Heart right ventricle (tissue), 16 donors: ENCODE measurements around the gene TDP1. TPM values are rescaled to one million over a fixed set of nuclear protein-coding genes. Genes with fewer than 3 reads are reported as not detected.

ENCODE experiments used
- ATAC-seq, 8 donors: fragments of 200-7000 bp; cut with Tn5 transposase; one replicate each; pipeline ENCODE4 v1.9.1; 2020; ENCODE audit warnings: mild to moderate bottlenecking in 8 of 8, moderate library complexity in 8 of 8, moderate number of reproducible peaks in 1 of 8
- DNase-seq, 2 donors: peaks; one replicate each; pipeline ENCODE4 v3.0.0-alpha.2; 2020
- H3K27ac ChIP-seq, 10 donors: fragments of 200-600 bp; sonication (generic) in 2 of 10; one replicate each; pipeline versions ENCODE4 v1.5.0 to v1.8.0; 2020 to 2022; ENCODE audit warnings: mild to moderate bottlenecking in 3 of 10
- H3K27me3 ChIP-seq, 7 donors: fragments of 200-600 bp; one replicate each; pipeline ENCODE4 v1.8.0; 2021 to 2022; ENCODE audit warnings: mild to moderate bottlenecking in 2 of 7
- H3K36me3 ChIP-seq, 9 donors: fragments of 200-600 bp; sonication (generic) in 1 of 9; one replicate each; pipeline versions ENCODE4 v1.5.0 to v1.8.0; 2020 to 2022; ENCODE audit warnings: mild to moderate bottlenecking in 2 of 9
- H3K4me1 ChIP-seq, 9 donors: fragments of 200-600 bp; sonication (generic) in 1 of 9; one replicate each; pipeline versions ENCODE4 v1.5.0 to v1.8.0; 2020 to 2022; ENCODE audit warnings: mild to moderate bottlenecking in 4 of 9
- H3K4me3 ChIP-seq, 10 donors: fragments of 200-600 bp; sonication (generic) in 2 of 10; one replicate each; pipeline versions ENCODE4 v1.5.0 to v1.8.0; 2020 to 2022; ENCODE audit warnings: mild to moderate bottlenecking in 7 of 10, moderate library complexity in 2 of 10
- H3K9me3 ChIP-seq, 11 donors: fragments of 200-600 bp in 10 of 11; sonication (generic) in 2 of 11; one replicate each; pipeline versions ENCODE4 v1.5.0 to v1.8.0; 2013 to 2022; ENCODE audit warnings: mild to moderate bottlenecking in 2 of 11, control low read depth in 1 of 11, moderate library complexity in 1 of 11
- CTCF ChIP-seq, 9 donors: fragments of 200-600 bp; sonication (generic) in 2 of 9; IDR thresholded peaks; one replicate each; pipeline versions ENCODE4 v1.5.0 to v1.8.0; 2021 to 2022; ENCODE audit warnings: antibody characterized with exemption in 9 of 9, mild to moderate bottlenecking in 5 of 9, moderate library complexity in 1 of 9
- WGBS, 2 donors: extraction: QIAGEN DNeasy Blood & Tissue Kit; methylation state at CpG; one replicate each; pipeline ENCODE4 v1.1.7; 2013; ENCODE audit warnings: inconsistent platforms in 1 of 2; 5-methylcytosine and 5-hydroxymethylcytosine counted together
- intact Hi-C, 10 donors: fragments of 100-400 bp; cut with DNase I; formaldehyde crosslinking; loops; one replicate each; pipeline versions ENCODE4 v1.11.1 to v1.14.2; 2022
- polyA plus RNA-seq, 2 donors: library from polyadenylated mRNA; stranded (reverse); fragments of 200-250 nt; gene quantifications; one replicate each; pipeline ENCODE4 v1.2.3, GENCODE V29; 2013
- total RNA-seq, 10 donors: library from RNA; stranded (reverse); fragmentation: NEBNext Ultra II Directional in 3 of 10; extraction: Animal tissue kit (Norgen Biotek cat#: 25700) in 3 of 10; gene quantifications; one replicate each; pipeline versions ENCODE4 v1.2.1 to v1.2.4, GENCODE V29; 2021 to 2023
- donor health status: Arrhythmogenic right ventricular cardiomyopathy.
- donor health status: ischemic (EF 13 %, LVEDD 7.1; RV severe dilation, severe dysfunction).
- donor health status: healthy with polysubstance abuse.
- donor health status: DM: no; HTN: yes; CAD: no.
- donor health status: DM: no; HTN: no; CAD: no.
- donor health status: ischemic (EF 25% LVEDD 6.9; RV normal size, moderate dysfunction).
- donor health status: ischemic (EF 25% LVEDD 5.7; RV mildly dilated, moderate dysfunction).
- donor health status: healthy.
- donor health status: DM: yes; HTN: yes; CAD: no.
- donor health status: Ischemic cardiomyopathy.
- donor health status: ischemic (EF 35%, LVEDD 5.7; RV mildly dilated, moderate dysfunction).
- donor health status: nonischemic (EF 11% LVEDD 7.7; RV severe dilation, severe dysfunction).
- donor health status: DM: yes; HTN: yes; CAD: no.
- donor health status: PGD.
- donor health status: ischemic (EF 29% LVEDD 5.4; RV normal size, mild dysfunction).
- donor health status: nonischemic (EF 23%, LVEDD 6.1; RV moderate dilation, normal function).

The TDP1 gene
- total and polyA plus RNA-seq, 12 donors: 0.80 to 7.1 (median 3.2) TPM

- peaks cover 0 to 83% (median 50%) of the 10 kb centered on the region in 7 donors for H3K27me3 ChIP-seq
- H3K9me3 ChIP-seq: no peaks in the 10 kb centered on the region
- WGBS, 2 donors: 45 to 53% methylated on average over 1 of the region's 1 CpG
- peaks cover 0 to 2% (median 0%) of the 10 kb centered on the region in 9 donors for H3K4me1 ChIP-seq
- H3K4me3 ChIP-seq: no peak overlapping the region
- no peak for TF ChIP-seq CTCF (IDR thresholded peaks at IDR 0.05)
- intact Hi-C loops: loop anchor here in 2 of 10 donors (10.0 kb wide), 2 partner anchors 80 to 180 kb away; no protein-coding TSS in a partner anchor
- no peak overlapping the region for H3K27ac ChIP-seq
- ATAC-seq (no peak), DNase-seq (no peak)
- H3K36me3 ChIP-seq: no peaks in the 10 kb centered on the region
These were observed 99.1 kb downstream of the TDP1 start for GRCh38 chr14:90054803-90055202.

- no peak for TF ChIP-seq CTCF (IDR thresholded peaks at IDR 0.05)
- H3K36me3 ChIP-seq: no peaks in the 10 kb centered on the region
- no peak for DNase-seq
- no peak overlapping the region for H3K27ac ChIP-seq
- 63% methylated on average over 8 of the region's 8 CpGs for WGBS, 2 donors
- no peak overlapping the region for H3K4me3 ChIP-seq
- H3K9me3 ChIP-seq: no peaks in the 10 kb centered on the region
- intact Hi-C loops: loop anchor here in 2 of 10 donors (10.0 kb wide), 2 partner anchors 82 to 178 kb away; no protein-coding TSS in a partner anchor
- ATAC-seq: no peak
- peaks cover 4 to 22% (median 16%) of the 10 kb centered on the region in 9 donors for H3K4me1 ChIP-seq
- peaks cover 16 to 98% (median 69%) of the 10 kb centered on the region in 7 donors for H3K27me3 ChIP-seq
These were observed 101.1 kb downstream of the TDP1 start for GRCh38 chr14:90056826-90057225.

- no peak for DNase-seq
- ATAC-seq: no peak
- no peak for TF ChIP-seq CTCF (IDR thresholded peaks at IDR 0.05)
- Histone ChIP-seq H3K9me3 (no peaks in the 10 kb centered on the region), H3K27ac (no peak overlapping the region), H3K4me3 (no peak overlapping the region), H3K27me3 (peaks cover 21 to 99% (median 86%) of the 10 kb centered on the region in 7 donors), H3K36me3 (no peaks in the 10 kb centered on the region), H3K4me1 (peaks cover 4 to 41% (median 22%) of the 10 kb centered on the region in 9 donors)
- intact Hi-C loops: loop anchor here in 2 of 10 donors (10.0 kb wide), 2 partner anchors 84 to 176 kb away; no protein-coding TSS in a partner anchor
- WGBS, 2 donors: 90 to 93% methylated on average over 7 of the region's 7 CpGs
These were observed 103.2 kb downstream of the TDP1 start for GRCh38 chr14:90058876-90059458.

- H3K27ac ChIP-seq: peak overlapping the region in 3 of 10 donors; percentile 31 to 52 (median 45)
- H3K9me3 ChIP-seq: no peaks in the 10 kb centered on the region
- peak in 1 of 2 donors; percentile 61 for DNase-seq
- peak overlapping the region; percentile 24 to 64 (median 50) for H3K4me3 ChIP-seq
- no peaks in the 10 kb centered on the region for H3K36me3 ChIP-seq
- 1% methylated on average over 80 of the region's 80 CpGs for WGBS, 2 donors
- intact Hi-C loops: loop anchor here in 2 of 10 donors (5.0 to 10.0 kb wide), 2 partner anchors 88 to 174 kb away; no protein-coding TSS in a partner anchor
- peak; percentile 72 to 91 (median 82) for ATAC-seq
- TF ChIP-seq CTCF (IDR thresholded peaks at IDR 0.05): peak in 8 of 9 donors; percentile 11 to 68 (median 59)
- H3K27me3 ChIP-seq: peaks cover 21 to 99% (median 90%) of the 10 kb centered on the region in 7 donors
- peaks cover 4 to 41% (median 22%) of the 10 kb centered on the region in 9 donors for H3K4me1 ChIP-seq
These were observed 104.7 kb downstream of the TDP1 start for GRCh38 chr14:90060312-90060964.
